ENCODE measurements around the gene IWS1. TPM values are rescaled to one million over a fixed set of nuclear protein-coding genes. Genes with fewer than 3 reads are reported as not detected.
A peak's percentile ranks its signal among the peaks of the same experiment; 100 is the strongest.

Gene IWS1
- 56.8 and 57.0 TPM in 2 replicates for total RNA-seq (2022)
- Bru-seq, nascent RNA, result percentile 92 among the genes with signal in this experiment
- percentile 87 among the genes with signal in this experiment for BruChase-seq, experiment 1, labeled RNA remaining after a 6-hour chase
- percentile 90 among the genes with signal in this experiment for BruChase-seq, experiment 2, labeled RNA remaining after a 2-hour chase
- long read RNA-seq, transcript IWS1-201 (14 exons, 2,958 nt), result major isoform, 114 of 147 reads
- long read RNA-seq, partial matches to known transcripts, result 9 of 147 reads
- long read RNA-seq, other reads (novel, unspliced or antisense), result 24 of 147 reads

GRCh38 chr2:127526132-127527000 is at the start of gene IWS1:
Gene IWS1, minus strand, starts transcription at chr2:127526489. Its CDS starts 281 bp downstream, at chr2:127526208.
- CTCF ChIA-PET, result interaction anchor here (0.6 to 0.9 kb wide), 4 partner anchors 24 to 124 kb away, joined by 3 to 5 read pairs (median 3); no protein-coding TSS in a partner anchor

DNA sequence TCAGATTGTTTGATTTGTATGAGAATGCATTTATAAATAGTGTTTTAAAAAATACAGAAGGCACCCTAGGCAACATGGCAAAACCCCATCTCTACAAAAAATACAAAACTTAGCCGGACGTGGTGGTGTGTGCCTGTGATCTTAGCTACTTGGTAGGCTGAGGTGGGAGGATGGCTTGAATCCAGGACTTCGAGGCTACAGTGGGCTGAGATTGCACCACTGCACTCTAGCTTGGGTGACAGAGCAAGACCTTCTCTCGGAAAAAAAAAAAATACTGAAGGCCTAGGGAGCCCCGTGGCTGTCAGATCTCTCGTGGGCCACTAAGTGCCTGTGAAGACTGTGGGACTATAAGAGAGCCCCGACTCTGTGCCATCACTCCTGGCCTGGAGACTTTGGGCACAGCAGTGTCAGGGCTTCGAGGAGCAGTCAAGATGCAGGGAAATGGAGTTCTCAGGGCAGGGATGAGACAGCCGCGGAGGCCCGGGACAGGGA is 49.7 kb upstream of the IWS1 start:
- DNase-seq (ENCODE audit: unreplicated experiment), result no peak
- no peaks in the 10 kb centered on the region for H3K9me3 Mint-ChIP-seq (ENCODE audit: unreplicated experiment)
- H3K27me3 Mint-ChIP-seq (ENCODE audit: insufficient read depth, unreplicated experiment), result no peaks in the 10 kb centered on the region
- intact Hi-C loops (cut with micrococcal nuclease), result no loop called here
- H3K4me3 Mint-ChIP-seq (ENCODE audit: unreplicated experiment), result no peak overlapping the region
- TF ChIP-seq, protein P1, sequence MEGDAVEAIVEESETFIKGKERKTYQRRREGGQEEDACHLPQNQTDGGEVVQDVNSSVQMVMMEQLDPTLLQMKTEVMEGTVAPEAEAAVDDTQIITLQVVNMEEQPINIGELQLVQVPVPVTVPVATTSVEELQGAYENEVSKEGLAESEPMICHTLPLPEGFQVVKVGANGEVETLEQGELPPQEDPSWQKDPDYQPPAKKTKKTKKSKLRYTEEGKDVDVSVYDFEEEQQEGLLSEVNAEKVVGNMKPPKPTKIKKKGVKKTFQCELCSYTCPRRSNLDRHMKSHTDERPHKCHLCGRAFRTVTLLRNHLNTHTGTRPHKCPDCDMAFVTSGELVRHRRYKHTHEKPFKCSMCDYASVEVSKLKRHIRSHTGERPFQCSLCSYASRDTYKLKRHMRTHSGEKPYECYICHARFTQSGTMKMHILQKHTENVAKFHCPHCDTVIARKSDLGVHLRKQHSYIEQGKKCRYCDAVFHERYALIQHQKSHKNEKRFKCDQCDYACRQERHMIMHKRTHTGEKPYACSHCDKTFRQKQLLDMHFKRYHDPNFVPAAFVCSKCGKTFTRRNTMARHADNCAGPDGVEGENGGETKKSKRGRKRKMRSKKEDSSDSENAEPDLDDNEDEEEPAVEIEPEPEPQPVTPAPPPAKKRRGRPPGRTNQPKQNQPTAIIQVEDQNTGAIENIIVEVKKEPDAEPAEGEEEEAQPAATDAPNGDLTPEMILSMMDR (IDR thresholded peaks at IDR 0.05; ENCODE audit: unreplicated experiment), result no peak
- POLR2A ChIA-PET, result interaction anchor here (1.3 to 1.9 kb wide), 2 partner anchors 9 to 50 kb away, joined by 3 to 9 read pairs; partner anchors contain the start of gene IWS1
- peaks cover 12% of the 10 kb centered on the region for H3K4me1 Mint-ChIP-seq (ENCODE audit: insufficient read depth, unreplicated experiment)
- BruUV-seq (replicated peaks), result no TSS peak
- H3K27ac Mint-ChIP-seq (ENCODE audit: low read depth, unreplicated experiment), result no peak overlapping the region
- CTCF ChIA-PET, result interaction anchor here (0.6 to 0.7 kb wide), 2 partner anchors 13 to 19 kb away, joined by 3 to 4 read pairs; no protein-coding TSS in a partner anchor
- no peaks in the 10 kb centered on the region for H3K36me3 Mint-ChIP-seq (ENCODE audit: insufficient read depth, unreplicated experiment)

More at GRCh38 chr2:127526132-127527000, at the start of gene IWS1:
- peaks cover 17% of the 10 kb centered on the region for H3K4me1 Mint-ChIP-seq (ENCODE audit: insufficient read depth, unreplicated experiment)
- H3K9me3 Mint-ChIP-seq (ENCODE audit: unreplicated experiment), result no peaks in the 10 kb centered on the region
- TF ChIP-seq, protein P1 (IDR thresholded peaks at IDR 0.05; ENCODE audit: unreplicated experiment), result no peak
- peak; percentile 97 for DNase-seq (ENCODE audit: unreplicated experiment)
- POLR2A ChIA-PET, result interaction anchor here (0.6 to 2.3 kb wide), 28 partner anchors 8 to 564 kb away, joined by 3 to 76 read pairs (median 4); partner anchors contain the start of genes SFT2D3, UGGT1 and WDR33
- H3K36me3 Mint-ChIP-seq (ENCODE audit: insufficient read depth, unreplicated experiment), result peaks cover 16% of the 10 kb centered on the region
- peak within 1 kb of the TSS; percentile 95 for H3K27ac Mint-ChIP-seq (ENCODE audit: low read depth, unreplicated experiment)
- H3K4me3 Mint-ChIP-seq (ENCODE audit: unreplicated experiment), result peak within 1 kb of the TSS; percentile 79
- intact Hi-C loops (cut with micrococcal nuclease), result loop anchor here (1.0 to 10.0 kb wide), 3 partner anchors 18 to 288 kb away; partner anchors contain the start of gene WDR33
- H3K27me3 Mint-ChIP-seq (ENCODE audit: insufficient read depth, unreplicated experiment), result no peaks in the 10 kb centered on the region
- BruUV-seq (replicated peaks), result TSS peak; percentile 96

DNA sequence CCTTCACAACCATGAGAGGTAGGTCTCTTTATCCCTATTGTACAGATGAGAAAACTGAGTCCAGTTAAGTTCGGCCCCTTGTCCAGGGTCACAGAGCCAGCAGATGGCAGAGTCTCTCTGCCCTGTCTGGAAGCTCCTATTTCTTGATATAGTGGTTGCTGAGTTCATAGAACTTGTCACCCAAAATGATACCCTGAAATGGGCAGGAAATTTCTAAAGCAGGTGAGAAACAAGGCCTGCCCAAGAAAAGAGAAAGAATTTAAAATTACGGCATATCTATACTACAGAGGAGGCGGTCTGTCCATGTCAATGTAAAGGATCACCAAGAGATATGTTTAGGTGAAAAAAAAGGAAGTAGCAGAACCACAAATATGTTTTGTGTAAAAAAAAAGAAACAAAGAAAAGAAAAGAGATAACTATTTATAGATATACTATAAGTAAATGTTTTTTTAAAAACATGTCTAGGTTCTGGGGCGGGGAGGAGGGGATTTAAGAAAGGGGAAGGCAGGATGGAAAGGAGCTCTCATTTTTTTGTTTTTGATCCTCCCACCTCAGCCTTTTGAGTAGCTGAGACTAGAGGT is 49.0 kb upstream of the IWS1 start:
- no peaks in the 10 kb centered on the region for H3K9me3 Mint-ChIP-seq (ENCODE audit: unreplicated experiment)
- H3K4me1 Mint-ChIP-seq (ENCODE audit: insufficient read depth, unreplicated experiment), result peaks cover 18% of the 10 kb centered on the region
- CTCF ChIA-PET, result interaction anchor here (0.6 to 2.0 kb wide), 3 partner anchors 12 to 75 kb away, joined by 3 to 7 read pairs (median 4); no protein-coding TSS in a partner anchor
- POLR2A ChIA-PET, result interaction anchor here (1.9 kb wide), 1 partner anchor 49 kb away, joined by 9 read pairs; the partner anchor contains the start of gene IWS1
- H3K4me3 Mint-ChIP-seq (ENCODE audit: unreplicated experiment), result no peak overlapping the region
- H3K27me3 Mint-ChIP-seq (ENCODE audit: insufficient read depth, unreplicated experiment), result no peaks in the 10 kb centered on the region
- no TSS peak for BruUV-seq (replicated peaks)
- no peak for DNase-seq (ENCODE audit: unreplicated experiment)
- H3K36me3 Mint-ChIP-seq (ENCODE audit: insufficient read depth, unreplicated experiment), result no peaks in the 10 kb centered on the region
- H3K27ac Mint-ChIP-seq (ENCODE audit: low read depth, unreplicated experiment), result no peak overlapping the region
- TF ChIP-seq, protein P1 (IDR thresholded peaks at IDR 0.05; ENCODE audit: unreplicated experiment), result no peak
- intact Hi-C loops (cut with micrococcal nuclease), result no loop called here

Data from MCF 10A (cell line).